Renal pelvis (tissue), 4 donors: ENCODE data around the gene ZNF148. TPM values are rescaled to one million over a fixed set of nuclear protein-coding genes. Genes with fewer than 3 reads are reported as not detected.

Experiments
- DNase-seq: peaks from one replicate; pipeline ENCODE4 v3.0.0-alpha.2; 2013
- polyA plus RNA-seq, 3 donors: library from polyadenylated mRNA; unstranded; fragments of 120-200 nt; gene quantifications; one replicate each; pipeline ENCODE4 v1.2.1, GENCODE V29; 2013; ENCODE audit not compliant: insufficient read length in 3 of 3

Gene ZNF148
- polyA plus RNA-seq, 3 donors, result 40.3 to 47.3 (median 43.5) TPM

DNA sequence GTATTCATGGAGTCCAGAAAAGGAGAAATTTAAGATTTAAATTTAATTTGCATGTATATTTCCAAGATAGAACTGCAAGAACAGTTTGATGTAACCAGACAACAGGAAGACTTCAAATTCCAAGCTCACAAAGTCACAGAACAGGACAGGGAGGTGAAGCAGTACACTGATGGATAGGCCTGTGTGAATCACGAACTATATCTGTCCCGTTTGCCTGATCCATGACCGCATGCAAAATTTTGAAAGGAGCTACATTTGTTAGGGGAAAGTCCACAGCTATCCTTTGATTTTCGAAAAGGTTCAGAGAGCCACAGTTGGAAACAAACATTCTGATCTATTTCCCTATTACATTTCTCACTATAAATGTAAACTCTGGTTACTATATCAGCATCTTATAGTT lies 83.1 kb downstream of the ZNF148 start:
- DNase-seq, result no peak

GRCh38 chr3:125289429-125289981 lies 85.6 kb downstream of the ZNF148 start:
- no peak for DNase-seq

DNA sequence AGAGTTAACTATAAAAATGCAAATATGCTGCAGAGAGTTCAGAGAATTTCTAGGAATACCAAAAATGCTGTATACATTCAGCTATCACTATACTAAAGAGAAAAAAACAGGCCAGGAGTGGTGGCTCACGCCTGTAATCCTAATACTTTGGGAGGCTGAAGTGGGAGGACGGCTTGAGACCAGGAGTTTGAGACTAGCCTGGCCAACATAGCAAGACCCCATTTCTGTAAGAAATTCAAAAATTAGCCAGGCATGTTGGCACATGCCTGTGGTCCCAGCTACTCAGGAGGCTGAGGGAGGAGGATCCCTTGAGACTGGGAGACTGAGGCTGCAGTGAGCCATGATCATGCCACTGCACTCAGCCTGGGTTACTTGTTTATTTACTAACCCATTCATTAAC lies 87.9 kb downstream of the ZNF148 start:
- DNase-seq, result no peak

- no peak for DNase-seq
These were observed 93.7 kb downstream of the ZNF148 start for GRCh38 chr3:125281381-125281780.

DNA sequence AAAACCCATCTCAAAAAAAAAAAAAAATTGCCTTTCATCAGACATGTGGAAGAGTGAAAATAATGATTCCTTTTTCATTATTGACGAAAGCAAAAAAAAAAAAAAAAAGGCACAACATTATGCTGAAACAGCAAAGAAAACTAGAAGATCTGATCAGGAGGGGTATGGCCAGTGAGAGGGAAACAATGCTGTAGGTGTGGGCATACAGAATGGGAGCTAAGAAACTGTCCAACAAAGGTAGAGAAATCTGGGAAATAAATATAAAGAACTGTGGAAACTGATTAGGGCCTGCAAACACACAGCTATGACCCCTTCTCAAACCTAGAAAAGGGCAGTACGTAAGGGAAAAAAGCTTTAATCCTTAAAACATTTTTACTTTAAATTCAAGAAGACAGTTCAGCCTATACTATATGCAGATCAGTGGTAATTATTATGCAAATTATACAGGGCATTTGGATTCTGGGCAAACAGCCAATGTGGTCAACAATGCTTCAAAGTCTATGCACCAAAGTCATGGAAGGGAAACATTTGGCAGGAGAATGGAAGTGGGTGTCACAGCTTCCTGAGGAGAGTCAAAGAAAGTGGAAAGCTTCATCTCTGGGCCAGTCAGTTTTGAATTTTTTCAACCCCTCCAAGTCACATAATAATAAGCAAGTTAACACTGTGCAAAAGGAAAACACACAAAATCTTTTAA lies 94.3 kb downstream of the ZNF148 start:
- DNase-seq, result no peak

GRCh38 chr3:125278155-125278554 lies 97.0 kb downstream of the ZNF148 start:
- DNase-seq, result no peak

GRCh38 chr3:125271127-125271526 lies 104.0 kb downstream of the ZNF148 start:
- no peak for DNase-seq

GRCh38 chr3:125267460-125267859 lies 107.7 kb downstream of the ZNF148 start:
- DNase-seq, result no peak

DNA sequence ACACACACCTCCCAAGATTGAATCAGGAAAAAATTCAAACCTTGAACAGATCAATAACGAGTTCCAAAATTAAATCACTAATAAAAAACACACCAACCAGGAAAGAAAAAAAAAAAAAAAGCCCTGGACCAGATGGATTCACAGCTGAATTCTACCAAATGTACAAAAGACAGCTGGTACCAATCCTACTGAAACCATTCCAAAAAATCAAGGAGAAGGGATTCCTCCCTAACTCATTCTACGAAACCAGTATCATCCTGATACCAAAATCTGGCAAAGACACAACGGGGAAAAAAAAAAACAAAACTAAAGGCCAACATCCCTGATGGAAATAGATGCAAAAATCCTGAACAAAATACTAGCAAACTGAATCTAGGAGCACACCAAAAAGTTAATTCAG lies 108.2 kb downstream of the ZNF148 start:
- DNase-seq, result no peak

DNA sequence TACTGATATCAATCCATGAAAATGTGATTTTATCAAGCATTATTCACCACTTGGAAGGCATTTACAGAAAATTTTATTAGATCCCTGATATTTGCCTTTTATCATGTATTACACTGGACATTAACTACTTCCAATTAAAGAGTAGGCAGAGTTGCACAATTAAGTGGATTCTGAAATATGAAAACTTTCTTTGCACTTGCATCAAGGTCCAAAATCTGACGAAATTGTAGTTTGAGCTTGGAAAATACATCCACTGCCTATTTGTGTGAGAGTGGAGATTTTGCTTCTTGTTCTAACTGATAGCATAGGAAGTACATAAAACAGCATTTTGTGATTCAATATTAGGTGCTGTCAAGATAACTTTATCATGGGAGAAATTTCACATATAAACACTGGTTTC lies 113.0 kb downstream of the ZNF148 start:
- no peak for DNase-seq

DNA sequence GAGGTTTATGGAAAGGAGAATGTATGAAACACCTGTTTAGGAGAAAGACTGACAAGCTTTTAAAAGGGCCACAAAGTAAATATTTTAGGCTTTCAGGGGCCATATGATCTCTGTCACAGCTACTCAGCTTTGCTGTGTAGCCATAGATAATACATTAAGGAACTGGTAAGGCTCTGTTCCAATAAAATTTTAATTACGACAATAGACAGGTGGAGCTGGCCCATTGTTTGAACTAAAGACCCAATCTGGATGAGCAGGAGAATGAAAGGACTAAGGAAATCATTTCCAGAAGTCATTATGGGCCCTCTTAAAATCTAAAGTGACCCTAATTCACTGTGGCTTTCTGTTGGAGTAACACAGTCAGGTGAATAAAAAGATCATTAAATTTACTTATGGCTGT lies 114.1 kb downstream of the ZNF148 start:
- DNase-seq, result no peak

DNA sequence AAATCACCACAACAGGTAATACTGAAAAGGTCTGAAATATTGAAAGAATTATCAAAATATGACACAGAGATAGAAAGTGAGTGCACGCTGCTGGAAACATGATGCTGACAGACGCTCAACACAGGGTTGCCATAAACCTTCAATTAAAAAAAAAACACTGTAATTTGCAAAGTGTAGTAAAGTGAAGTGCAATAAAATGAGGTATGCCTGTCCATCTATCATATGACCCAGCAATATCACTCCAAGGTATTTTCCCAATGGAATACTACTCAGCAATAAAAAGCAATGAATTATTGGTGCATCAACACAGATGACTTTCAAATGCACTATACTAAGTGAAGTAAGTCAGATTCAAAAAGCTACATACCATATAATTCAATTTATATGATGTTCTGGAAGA lies 115.0 kb downstream of the ZNF148 start:
- DNase-seq, result no peak

DNA sequence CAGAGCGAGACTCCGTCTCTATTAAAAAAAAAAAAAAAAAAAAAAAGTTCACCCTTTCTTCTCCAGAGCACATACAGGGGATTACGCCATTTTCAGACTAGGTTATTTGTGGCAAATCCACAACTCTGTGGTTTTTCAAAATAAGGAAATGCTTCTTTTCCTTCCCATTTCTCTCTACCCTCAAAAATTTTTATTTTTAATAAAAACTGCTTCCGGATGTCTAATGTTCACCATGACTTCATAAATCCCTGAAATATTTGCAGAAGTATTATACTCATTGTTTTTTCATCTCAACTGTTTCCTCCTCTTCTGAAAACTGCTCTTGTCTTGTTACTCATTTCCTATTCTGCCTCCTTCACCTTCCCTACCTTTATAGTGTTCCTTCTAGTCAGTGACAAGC lies 117.6 kb downstream of the ZNF148 start:
- no peak for DNase-seq

DNA sequence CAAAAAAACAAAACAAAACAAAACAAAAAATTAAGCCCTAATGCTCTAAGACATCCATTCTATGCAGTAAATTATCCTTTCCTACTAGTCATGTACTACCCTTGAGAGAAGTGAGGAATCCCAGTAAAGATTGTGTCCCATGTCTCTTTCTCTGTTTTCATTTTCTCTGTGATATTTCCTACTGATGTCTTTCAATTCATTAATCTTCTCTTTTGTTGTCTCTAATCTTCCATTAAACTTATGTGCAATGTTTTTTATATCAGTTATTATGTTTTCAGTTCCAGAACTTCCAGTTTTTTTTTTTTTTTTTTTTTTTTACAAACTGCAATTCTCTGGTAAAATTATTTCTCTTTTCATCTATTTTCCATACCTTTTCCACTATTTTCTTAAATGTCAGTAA lies 118.5 kb downstream of the ZNF148 start:
- DNase-seq, result no peak

DNA sequence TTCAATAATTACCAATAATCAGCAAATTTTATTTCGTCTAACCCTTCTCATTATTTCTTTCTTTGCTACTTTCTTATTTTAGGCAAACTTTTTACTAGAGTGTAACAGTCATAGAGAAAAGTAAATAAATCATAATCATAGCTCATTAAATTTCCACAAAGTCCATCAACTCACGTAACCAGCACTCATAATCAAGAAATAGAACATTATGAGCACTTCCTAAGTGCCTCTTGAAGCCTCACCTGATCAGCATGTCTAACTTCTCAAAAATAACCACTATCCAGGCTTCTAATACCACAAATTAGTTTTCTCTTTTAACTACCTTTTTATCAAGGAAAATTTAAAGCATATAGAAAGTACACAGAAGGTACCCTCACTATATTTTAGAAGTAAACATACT lies 124.2 kb downstream of the ZNF148 start:
- DNase-seq, result no peak

DNA sequence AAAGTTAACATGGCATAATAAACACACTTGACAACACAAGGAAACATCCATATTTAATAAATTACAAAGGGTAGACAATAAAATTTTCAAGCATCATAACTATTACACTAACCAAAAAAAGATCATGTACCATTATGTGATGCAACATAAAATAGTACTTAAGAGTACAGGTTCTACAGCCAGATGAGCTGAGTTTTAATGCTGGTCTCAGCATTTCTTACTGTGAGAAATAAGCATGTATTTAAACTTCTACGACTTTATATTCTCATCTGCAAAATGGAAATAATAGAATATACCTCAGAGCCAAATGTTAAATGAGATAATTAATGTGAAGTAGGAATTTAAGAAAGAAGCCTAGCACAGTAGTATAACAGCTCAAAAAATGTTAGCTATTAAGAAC lies 128.9 kb downstream of the ZNF148 start:
- DNase-seq, result no peak

DNA sequence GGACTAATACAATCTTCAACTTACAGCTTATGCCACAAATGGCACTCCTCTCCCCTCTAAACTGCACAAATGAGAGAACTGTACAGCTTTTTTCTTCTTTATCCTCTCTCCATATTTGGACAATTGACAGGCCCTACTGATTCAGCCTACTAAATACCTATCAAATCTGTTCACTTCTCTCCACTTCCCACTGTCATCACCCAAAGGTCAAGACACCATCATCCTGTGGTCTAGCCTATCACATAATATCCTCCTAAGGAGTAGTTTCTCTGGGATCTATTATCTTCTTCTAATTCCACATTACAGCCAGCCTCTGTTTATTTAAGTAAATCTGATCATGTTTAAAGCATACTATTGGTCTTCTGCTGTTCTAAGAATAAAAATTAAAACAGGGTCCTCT lies 129.6 kb downstream of the ZNF148 start:
- no peak for DNase-seq

DNA sequence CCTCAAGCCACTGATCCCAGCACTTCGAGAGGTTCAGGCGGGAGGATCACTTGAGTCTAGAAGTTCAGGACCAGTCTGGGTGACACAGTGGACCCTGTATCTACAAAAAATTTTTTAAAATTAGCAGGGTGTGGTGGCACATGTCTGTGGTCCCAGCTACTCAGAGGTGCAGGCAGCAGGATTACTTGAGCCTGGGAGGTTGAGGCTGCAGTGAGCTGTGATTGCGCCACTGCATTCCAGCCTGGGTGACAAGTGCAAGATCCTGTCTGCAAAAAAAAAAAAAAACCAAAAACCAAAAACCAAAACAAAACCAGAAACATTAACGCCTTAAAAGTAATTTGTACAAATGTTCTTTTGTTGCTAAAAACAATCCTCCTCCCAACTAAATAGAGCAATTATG lies 134.6 kb downstream of the ZNF148 start:
- no peak for DNase-seq

DNA sequence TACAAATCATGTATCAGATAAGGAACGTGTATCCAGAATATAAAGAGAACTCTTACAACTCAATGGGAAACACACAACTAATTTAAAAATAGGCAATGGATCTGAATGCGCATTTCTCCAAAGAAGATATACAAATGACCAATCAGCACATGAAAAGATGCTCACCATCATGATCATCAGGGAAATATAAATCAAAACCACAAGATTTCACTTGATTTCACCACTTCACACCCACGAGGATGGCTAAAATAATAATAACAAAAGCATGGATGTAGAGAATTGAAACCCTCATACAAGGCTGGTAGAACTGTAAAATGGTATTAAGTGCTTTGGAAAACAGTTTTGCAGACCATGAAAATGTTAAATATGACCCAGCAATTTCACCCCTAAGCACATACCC lies 135.9 kb downstream of the ZNF148 start:
- no peak for DNase-seq

- no peak for DNase-seq
These were observed 136.4 kb downstream of the ZNF148 start for GRCh38 chr3:125238759-125239158.

DNA sequence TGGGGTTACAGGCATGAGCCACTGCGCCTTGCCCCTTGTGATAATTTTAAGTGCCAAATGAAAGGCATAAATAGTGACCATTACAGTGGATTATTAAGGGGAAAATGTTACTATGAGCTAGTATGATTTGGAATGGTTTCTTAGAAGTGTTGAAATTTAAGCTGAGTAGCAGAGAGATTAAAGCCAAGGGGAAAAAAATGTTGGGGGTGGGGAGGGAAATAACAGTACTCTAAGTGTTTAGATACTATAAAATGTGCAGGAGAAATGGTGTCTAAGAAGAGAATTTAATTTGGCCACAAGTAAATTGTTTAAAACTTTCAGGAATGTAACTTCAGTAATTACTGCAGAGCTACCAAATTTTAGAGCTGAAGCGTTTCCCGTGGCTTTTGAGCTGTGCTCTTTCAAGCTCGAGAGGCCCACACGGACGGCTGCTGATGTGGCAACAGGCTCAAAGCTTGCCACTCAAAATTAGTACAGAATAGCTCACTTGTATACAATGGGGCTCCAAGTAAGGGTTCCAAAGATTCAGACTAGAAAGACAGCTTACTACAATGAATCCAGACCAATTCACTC lies 138.7 kb downstream of the ZNF148 start:
- no peak for DNase-seq

DNA sequence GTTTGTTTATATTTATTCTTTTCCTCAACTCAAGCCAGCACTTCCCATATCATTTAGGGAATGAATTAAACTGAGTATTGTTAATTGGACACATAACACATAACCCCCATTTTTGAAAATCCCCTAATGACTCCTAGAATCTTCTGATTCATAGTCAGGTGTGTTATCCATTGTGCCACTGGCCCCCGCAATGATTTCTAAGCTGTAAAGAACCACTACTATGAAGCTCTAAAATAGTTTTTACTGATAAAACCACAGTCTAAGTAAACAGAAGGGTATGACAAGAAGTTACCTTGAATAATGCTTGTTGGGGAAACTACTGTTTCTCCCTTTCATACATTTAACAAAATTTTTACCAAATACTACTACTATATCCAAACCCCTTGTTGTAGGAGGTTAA lies 140.3 kb downstream of the ZNF148 start:
- DNase-seq, result no peak

- DNase-seq, result no peak
These were observed 142.7 kb downstream of the ZNF148 start for GRCh38 chr3:125232401-125232800.

GRCh38 chr3:125231895-125232294 lies 143.2 kb downstream of the ZNF148 start:
- DNase-seq, result no peak
